ENCODE measurements around the gene ATG2B. TPM values are rescaled to one million over a fixed set of nuclear protein-coding genes. Genes with fewer than 3 reads are reported as not detected.

The ATG2B gene
- total RNA-seq, 1 donor from 2014 or later = 22.2 TPM

DNA sequence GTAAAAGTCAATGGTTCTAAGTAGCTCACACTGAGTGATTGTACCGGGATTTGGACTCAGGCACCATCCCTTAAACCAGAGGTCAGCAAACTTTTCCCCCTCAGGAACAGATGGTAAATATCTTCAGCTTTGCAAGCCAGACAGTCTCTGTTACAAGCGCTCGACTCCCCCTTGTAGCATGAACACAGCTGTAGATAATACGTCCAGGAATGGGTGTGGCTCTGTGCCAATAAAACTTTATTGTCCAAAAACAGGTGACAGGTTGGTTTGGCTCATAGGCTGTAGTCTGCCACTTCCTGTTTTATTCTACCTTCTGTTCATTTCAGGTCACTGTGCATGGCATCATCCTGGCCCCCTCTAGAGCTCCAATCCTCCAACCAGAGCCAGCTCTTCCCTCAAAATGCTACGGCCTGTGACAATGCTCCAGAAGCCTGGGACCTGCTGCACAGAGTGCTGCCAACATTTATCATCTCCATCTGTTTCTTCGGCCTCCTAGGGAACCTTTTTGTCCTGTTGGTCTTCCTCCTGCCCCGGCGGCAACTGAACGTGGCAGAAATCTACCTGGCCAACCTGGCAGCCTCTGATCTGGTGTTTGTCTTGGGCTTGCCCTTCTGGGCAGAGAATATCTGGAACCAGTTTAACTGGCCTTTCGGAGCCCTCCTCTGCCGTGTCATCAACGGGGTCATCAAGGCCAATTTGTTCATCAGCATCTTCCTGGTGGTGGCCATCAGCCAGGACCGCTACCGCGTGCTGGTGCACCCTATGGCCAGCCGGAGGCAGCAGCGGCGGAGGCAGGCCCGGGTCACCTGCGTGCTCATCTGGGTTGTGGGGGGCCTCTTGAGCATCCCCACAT lies 99.6 kb downstream of the ATG2B start:
- H3K4me3 Mint-ChIP-seq = no peak overlapping the region
- DNase-seq (ENCODE audit: low spot score) = no peak
- intact Hi-C loops (cut with micrococcal nuclease) = no loop called here
- no peaks in the 10 kb centered on the region for H3K4me1 Mint-ChIP-seq (ENCODE audit: low read depth)
- no peak overlapping the region for H3K27ac Mint-ChIP-seq
- no peaks in the 10 kb centered on the region for H3K36me3 Mint-ChIP-seq (ENCODE audit: low read depth)
- H3K9me3 Mint-ChIP-seq = no peaks in the 10 kb centered on the region
- peaks cover 12% of the 10 kb centered on the region for H3K27me3 Mint-ChIP-seq (ENCODE audit: insufficient read depth)

DNA sequence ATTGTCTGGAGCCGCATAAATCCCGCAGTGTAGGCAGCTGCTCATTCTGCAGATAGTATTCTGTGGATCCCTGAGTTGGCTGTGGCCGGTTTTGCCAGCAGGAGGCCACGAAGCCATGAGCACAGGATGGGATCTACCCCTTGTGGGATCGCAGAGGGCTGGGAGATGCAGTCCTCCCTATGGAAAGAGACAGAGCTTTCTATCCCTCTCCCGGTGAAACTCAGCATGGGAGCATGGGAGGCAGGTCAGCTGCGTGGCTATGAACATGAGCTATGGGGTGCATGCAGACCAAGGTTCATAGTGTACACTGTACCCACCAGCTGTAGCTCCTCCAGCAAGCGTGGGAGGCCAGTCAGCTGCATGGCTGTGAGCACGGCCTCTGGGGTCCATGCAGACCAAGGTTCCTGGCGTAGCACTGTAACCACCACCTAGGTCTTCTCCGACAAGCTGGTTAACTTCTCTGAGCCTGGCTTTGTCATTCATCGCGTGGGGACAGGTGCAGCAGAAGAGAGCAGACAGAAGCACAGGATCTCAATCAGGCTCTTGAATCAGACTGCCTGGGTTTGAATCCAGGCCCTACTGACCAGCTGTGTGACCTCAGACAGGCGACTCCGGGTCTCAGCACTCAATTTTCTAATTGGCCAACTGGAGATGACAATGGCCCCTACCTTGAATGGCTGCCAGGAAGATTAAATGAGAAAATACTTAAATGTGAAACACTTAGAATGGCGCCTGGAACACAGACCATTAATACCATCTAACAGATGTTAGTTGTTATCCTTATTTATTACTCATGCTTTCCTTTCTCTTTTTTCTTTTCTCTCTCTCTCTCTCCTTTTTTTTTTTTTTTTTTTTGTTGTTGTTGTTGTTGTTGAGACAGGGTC lies 101.1 kb downstream of the ATG2B start:
- intact Hi-C loops (cut with micrococcal nuclease) = no loop called here
- Mint-ChIP-seq H3K27ac (no peak overlapping the region), H3K4me1 (ENCODE audit: low read depth) (no peaks in the 10 kb centered on the region), H3K27me3 (ENCODE audit: insufficient read depth) (peaks cover 19% of the 10 kb centered on the region), H3K9me3 (no peaks in the 10 kb centered on the region), H3K4me3 (no peak overlapping the region), H3K36me3 (ENCODE audit: low read depth) (no peaks in the 10 kb centered on the region)
- no peak for DNase-seq (ENCODE audit: low spot score)

DNA sequence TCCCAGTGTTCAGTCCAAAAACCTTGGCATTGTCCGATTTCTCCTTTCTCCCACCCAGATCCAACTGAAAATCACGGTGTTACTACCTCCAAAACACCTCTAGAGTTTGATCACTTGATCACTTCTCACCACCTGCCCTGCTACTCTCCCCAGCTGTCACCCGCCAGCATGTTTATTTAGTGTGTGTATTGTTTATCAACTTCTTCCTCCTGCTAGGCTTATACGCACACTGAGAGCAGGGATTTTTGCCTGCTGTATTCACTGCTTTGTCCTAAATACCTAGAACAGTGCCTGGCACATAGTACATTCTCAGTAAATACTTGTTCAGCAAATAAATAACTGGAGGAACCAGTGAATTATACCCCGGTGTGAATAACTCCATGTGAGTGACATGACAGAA lies 102.1 kb downstream of the ATG2B start:
- no peak overlapping the region for H3K4me3 Mint-ChIP-seq
- H3K4me1 Mint-ChIP-seq (ENCODE audit: low read depth) = no peaks in the 10 kb centered on the region
- intact Hi-C loops (cut with micrococcal nuclease) = no loop called here
- no peaks in the 10 kb centered on the region for H3K9me3 Mint-ChIP-seq
- no peaks in the 10 kb centered on the region for H3K36me3 Mint-ChIP-seq (ENCODE audit: low read depth)
- H3K27me3 Mint-ChIP-seq (ENCODE audit: insufficient read depth) = peaks cover 20% of the 10 kb centered on the region
- DNase-seq (ENCODE audit: low spot score) = no peak
- H3K27ac Mint-ChIP-seq = no peak overlapping the region

DNA sequence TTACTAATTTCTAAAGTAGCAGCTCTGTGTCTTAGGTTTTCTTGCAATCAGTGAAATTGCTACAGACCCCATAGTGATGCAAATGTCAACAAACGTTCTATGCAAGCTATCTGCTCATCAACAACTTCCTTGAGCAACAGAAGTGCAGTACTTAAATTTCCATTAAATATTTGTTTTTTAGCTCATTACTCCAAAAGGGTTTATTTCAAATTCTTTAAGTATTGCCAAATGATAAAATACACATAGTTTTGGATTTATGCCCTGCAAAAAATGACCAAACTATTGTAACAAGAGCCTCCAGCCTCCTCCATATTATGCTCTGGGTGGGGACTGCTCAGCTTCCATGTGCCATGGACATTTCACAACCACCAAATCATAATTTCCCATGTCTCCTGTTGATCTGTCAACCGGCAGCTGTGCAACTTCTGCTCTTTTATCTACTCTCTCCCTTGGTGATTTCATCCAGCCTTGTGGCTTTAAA lies 102.8 kb downstream of the ATG2B start:
- H3K27ac Mint-ChIP-seq = no peak overlapping the region
- no peak overlapping the region for H3K4me3 Mint-ChIP-seq
- H3K4me1 Mint-ChIP-seq (ENCODE audit: low read depth) = no peaks in the 10 kb centered on the region
- H3K9me3 Mint-ChIP-seq = no peaks in the 10 kb centered on the region
- DNase-seq (ENCODE audit: low spot score) = no peak
- H3K27me3 Mint-ChIP-seq (ENCODE audit: insufficient read depth) = peaks cover 20% of the 10 kb centered on the region
- H3K36me3 Mint-ChIP-seq (ENCODE audit: low read depth) = no peaks in the 10 kb centered on the region
- intact Hi-C loops (cut with micrococcal nuclease) = no loop called here

DNA sequence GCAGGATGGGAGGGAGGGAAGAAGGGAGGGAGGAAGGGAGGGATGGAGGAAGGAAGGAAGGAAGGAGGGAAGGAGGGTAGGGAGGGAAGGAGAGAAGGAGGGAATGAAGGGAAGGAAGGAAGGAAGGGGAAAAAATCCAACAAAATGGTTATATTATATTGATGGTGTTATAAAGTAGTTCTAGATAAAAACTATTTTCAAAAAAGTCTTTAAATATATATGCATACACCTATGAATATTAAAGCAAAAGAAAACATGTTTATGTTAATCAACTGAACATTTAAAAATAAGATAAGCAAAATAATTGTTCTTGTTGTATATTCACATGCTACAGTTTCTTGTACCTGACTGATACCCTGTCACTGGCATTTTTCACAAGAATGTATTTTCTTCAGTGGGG lies 105.2 kb downstream of the ATG2B start:
- H3K36me3 Mint-ChIP-seq (ENCODE audit: low read depth) = no peaks in the 10 kb centered on the region
- intact Hi-C loops (cut with micrococcal nuclease) = no loop called here
- no peak overlapping the region for H3K27ac Mint-ChIP-seq
- no peaks in the 10 kb centered on the region for H3K9me3 Mint-ChIP-seq
- H3K4me1 Mint-ChIP-seq (ENCODE audit: low read depth) = no peaks in the 10 kb centered on the region
- H3K27me3 Mint-ChIP-seq (ENCODE audit: insufficient read depth) = peaks cover 18% of the 10 kb centered on the region
- no peak overlapping the region for H3K4me3 Mint-ChIP-seq
- DNase-seq (ENCODE audit: low spot score) = no peak

DNA sequence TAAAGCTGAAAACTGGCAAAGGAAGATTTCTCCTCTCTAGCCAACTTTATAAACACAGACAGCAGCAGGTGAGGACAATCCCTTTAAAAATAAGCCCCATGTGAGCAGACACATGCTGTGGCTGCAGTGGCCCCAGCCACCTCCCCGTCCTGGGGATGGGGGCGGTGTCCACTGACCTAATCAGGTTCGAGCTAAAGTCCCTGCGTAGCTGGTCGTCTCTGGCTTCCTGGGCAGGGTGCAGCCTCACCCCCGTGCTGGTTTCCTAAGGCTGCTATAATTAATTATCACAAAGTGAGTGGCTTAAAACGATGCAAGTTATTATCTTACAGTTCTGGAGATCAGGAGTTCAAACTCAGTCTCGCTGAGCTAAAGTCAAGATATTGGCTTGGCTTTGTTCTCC lies 106.1 kb downstream of the ATG2B start:
- H3K9me3 Mint-ChIP-seq = no peaks in the 10 kb centered on the region
- peaks cover 18% of the 10 kb centered on the region for H3K27me3 Mint-ChIP-seq (ENCODE audit: insufficient read depth)
- H3K36me3 Mint-ChIP-seq (ENCODE audit: low read depth) = no peaks in the 10 kb centered on the region
- DNase-seq (ENCODE audit: low spot score) = no peak
- H3K4me1 Mint-ChIP-seq (ENCODE audit: low read depth) = no peaks in the 10 kb centered on the region
- no peak overlapping the region for H3K27ac Mint-ChIP-seq
- intact Hi-C loops (cut with micrococcal nuclease) = no loop called here
- H3K4me3 Mint-ChIP-seq = no peak overlapping the region

DNA sequence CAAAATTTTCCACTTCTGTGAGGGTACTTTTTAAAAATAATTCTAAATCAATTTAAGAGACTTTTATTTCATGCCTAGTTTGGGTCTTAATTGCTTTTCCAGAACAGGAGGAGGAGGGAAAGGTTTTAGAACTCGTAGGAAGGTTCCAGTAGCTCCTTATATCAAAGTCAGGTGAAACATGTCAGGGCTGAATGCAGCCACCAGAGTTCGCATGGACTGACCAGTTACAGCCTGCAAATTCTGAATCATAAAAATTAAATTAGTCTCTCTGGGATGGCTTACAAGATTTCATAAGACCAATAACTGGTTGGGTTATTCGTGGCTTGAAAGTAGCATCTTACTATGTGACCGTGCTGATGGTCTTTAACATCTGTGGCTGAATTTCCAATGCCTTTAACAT lies 106.7 kb downstream of the ATG2B start:
- Mint-ChIP-seq H3K9me3 (no peaks in the 10 kb centered on the region), H3K27ac (no peak overlapping the region), H3K4me3 (no peak overlapping the region)

DNA sequence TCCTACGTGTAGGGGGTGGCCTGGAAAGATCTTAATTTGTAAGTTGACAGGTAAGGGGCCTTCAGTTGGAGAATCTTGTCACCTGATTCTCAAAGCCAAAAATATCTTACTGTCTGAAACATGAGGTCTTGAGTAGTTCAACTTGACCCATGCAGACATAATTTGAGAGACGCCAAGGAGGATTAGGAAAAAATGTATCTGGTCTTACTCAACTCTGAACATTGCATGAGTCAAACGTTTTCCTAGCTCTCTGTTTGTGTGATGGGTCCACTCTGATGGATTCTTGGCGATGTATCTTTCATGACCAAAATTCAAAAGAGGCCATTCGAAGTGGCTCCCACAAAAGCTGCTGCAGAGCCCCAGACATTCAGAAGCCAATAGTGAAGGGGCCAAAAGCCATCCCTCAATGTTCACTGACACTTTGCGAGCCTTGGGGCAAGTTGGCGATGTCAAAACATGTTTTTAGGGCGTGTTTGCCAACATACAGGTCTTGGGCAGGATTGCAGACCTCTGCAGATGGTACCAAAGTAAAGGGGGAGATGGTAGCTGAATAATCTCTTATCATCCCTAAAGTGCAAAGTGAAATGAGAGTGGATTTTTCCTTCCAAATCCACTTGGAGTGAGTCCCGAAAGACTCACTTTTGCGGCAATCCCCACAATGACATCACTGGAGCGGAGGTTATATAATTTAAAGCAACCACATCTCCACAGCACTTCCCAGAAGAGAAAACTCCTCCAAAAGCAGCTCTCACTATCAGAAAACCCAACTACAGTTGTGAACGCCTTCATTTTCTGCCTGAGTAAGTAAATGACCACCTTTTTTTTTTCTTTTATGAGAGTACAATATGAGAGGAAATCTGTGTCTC lies 107.4 kb downstream of the ATG2B start, which contains the start of gene BDKRB1:
TSS of gene BDKRB1 (plus strand) at position 710 of the 866 bp plus-strand sequence. CDS start 7,473 bp downstream, outside the sequence.
- Mint-ChIP-seq H3K27me3 (ENCODE audit: insufficient read depth) (peaks cover 13% of the 10 kb centered on the region), H3K4me3 (no peak within 1 kb of the TSS), H3K4me1 (ENCODE audit: low read depth) (no peaks in the 10 kb centered on the region), H3K27ac (no peak within 1 kb of the TSS), H3K9me3 (no peaks in the 10 kb centered on the region), H3K36me3 (ENCODE audit: low read depth) (no peaks in the 10 kb centered on the region)
- intact Hi-C loops (cut with micrococcal nuclease) = no loop called here
- DNase-seq (ENCODE audit: low spot score) = no peak

More for the DNA sequence above, 106.7 kb downstream of the ATG2B start:
- no peaks in the 10 kb centered on the region for H3K4me1 Mint-ChIP-seq (ENCODE audit: low read depth)
- no peak for DNase-seq (ENCODE audit: low spot score)
- intact Hi-C loops (cut with micrococcal nuclease) = no loop called here
- H3K36me3 Mint-ChIP-seq (ENCODE audit: low read depth) = no peaks in the 10 kb centered on the region
- H3K27me3 Mint-ChIP-seq (ENCODE audit: insufficient read depth) = peaks cover 16% of the 10 kb centered on the region

DNA sequence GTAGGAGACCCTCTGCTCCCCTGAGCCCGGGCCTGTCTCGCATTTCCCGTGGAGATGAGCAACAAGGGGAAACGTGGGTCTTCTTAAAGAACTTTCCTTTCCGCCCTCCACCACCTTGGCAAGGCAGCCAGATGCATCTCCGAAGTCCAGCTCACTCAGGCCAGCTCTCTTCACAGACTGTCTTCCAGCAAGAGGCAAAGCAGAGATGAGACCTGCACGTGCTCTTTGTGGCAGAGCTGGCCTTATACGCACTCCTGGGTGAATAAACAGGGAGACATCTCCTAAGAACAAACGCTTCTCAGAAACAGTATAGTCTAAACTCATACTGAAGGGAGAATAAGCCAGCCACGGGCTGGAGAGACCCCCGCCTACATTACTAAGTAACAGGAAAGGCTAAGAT lies 108.5 kb downstream of the ATG2B start:
- H3K4me3 Mint-ChIP-seq = no peak overlapping the region
- H3K27ac Mint-ChIP-seq = no peak overlapping the region
- H3K9me3 Mint-ChIP-seq = no peaks in the 10 kb centered on the region
- no peak for DNase-seq (ENCODE audit: low spot score)
- peaks cover 10% of the 10 kb centered on the region for H3K27me3 Mint-ChIP-seq (ENCODE audit: insufficient read depth)
- no peaks in the 10 kb centered on the region for H3K36me3 Mint-ChIP-seq (ENCODE audit: low read depth)
- intact Hi-C loops (cut with micrococcal nuclease) = no loop called here
- H3K4me1 Mint-ChIP-seq (ENCODE audit: low read depth) = no peaks in the 10 kb centered on the region

DNA sequence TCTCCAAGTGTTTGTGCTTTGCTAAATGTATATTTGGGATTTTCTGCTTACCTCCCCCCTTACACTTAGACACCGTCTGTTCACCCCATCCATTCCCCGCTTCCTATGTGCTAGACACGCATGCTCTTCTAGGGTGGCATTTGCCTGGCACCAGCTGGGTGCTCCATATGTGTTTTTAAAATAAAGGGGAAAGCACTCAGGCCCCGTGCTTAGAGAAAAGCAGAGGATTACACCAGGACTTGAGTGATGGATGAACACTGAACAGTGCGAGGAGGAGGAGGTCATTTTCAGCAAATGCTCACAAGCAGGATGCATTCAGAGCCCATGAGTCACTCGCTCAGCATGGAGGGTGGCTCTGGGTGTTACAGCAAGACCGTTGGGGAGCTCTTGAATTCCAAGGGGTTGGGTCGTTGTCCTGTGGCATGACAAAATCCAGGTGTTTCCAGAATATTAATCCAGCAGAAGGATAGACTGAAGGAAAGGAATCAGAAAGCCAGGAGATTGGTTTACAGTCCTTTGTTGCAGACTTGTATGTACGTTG lies 110.1 kb downstream of the ATG2B start:
- Mint-ChIP-seq H3K4me3 (no peak overlapping the region), H3K36me3 (ENCODE audit: low read depth) (no peaks in the 10 kb centered on the region), H3K9me3 (no peaks in the 10 kb centered on the region), H3K4me1 (ENCODE audit: low read depth) (no peaks in the 10 kb centered on the region), H3K27me3 (ENCODE audit: insufficient read depth) (peaks cover 8% of the 10 kb centered on the region), H3K27ac (no peak overlapping the region)
- no peak for DNase-seq (ENCODE audit: low spot score)
- intact Hi-C loops (cut with micrococcal nuclease) = no loop called here

DNA sequence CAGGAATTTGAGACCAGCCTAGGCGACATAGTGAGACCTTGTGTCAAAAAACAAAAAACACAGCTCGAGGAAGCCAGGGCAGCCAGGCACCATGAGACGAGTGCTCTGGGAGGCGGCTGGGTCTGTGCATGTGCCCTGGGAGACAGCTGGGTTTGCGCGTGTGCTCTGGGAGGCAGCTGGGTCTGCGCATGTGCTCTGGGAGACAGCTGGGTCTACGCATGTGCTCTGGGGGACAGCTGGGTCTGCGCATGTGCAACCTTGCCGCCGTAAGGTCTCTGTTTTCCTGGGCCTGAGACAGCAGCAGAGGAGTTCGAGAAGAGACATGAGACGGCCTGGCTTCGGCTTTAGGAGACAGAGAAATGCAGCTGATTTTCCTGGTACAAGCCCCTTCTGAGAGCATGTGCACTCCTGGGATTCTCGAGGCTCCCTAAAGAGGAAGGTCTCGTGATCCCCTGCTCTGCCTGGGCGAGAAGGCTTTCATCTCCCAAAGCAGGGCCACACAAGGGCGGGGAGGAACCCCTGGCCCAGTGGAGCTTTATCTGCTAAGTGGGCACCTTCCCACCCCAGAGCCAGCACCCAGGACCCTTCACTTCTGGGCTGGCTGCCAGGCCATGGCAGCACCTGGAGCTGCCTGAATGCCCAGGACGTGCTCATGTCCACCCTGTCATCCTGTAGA lies 110.7 kb downstream of the ATG2B start:
- no peak for DNase-seq (ENCODE audit: low spot score)
- Mint-ChIP-seq H3K9me3 (no peaks in the 10 kb centered on the region), H3K27me3 (ENCODE audit: insufficient read depth) (peaks cover 6% of the 10 kb centered on the region), H3K4me1 (ENCODE audit: low read depth) (no peaks in the 10 kb centered on the region), H3K36me3 (ENCODE audit: low read depth) (no peaks in the 10 kb centered on the region), H3K4me3 (no peak overlapping the region), H3K27ac (no peak overlapping the region)
- intact Hi-C loops (cut with micrococcal nuclease) = no loop called here

DNA sequence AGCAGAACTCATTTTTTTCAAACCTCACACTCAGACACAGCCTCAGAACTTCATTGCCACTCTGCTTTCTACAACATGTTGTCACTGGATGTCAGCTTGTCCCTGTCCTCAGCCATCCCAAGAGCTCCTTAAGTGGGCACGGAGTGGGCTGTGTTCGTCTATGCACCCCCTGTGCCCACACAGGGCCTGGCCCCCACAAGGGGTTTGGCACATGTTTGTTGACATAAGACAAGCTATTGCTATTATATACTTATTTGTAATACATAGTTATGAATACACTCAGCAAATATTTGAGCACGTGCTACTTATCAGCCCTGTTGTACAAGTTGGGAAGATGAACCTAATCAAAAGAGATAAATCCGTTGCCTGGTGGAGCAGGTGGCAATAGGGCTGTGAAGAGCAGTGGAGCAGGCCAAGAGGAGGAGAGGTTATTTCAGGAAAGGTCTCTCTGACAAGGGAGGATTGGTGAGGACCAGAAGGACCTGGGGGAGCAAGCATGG lies 111.4 kb downstream of the ATG2B start:
- intact Hi-C loops (cut with micrococcal nuclease) = no loop called here
- Mint-ChIP-seq H3K4me1 (ENCODE audit: low read depth) (no peaks in the 10 kb centered on the region), H3K9me3 (no peaks in the 10 kb centered on the region), H3K27ac (no peak overlapping the region), H3K36me3 (ENCODE audit: low read depth) (no peaks in the 10 kb centered on the region), H3K27me3 (ENCODE audit: insufficient read depth) (peaks cover 2% of the 10 kb centered on the region), H3K4me3 (no peak overlapping the region)
- no peak for DNase-seq (ENCODE audit: low spot score)

Data from activated T-helper 1 cell treated with anti-CD3 and anti-CD28 coated beads, Interleukin-12 subunit alpha, Interleukin-12 subunit beta, Interleukin-2, Interleukin-4 antibody, amounts not matched to agents 30 ng/mL and 10 ng/mL and 1 ng/mL, durations not matched to agents 14 hours and 24 hours and 36 hours (primary cell).